Neural progenitor cell (in vitro differentiated cells): ENCODE data around the gene ALDH3B2. TPM values are rescaled to one million over a fixed set of nuclear protein-coding genes. Genes with fewer than 3 reads are reported as not detected.

Source experiments
- DNase-seq: peaks from one replicate; pipeline ENCODE4 v3.0.0-alpha.2; 2016; ENCODE audit warnings: low spot score
- H2AFZ ChIP-seq: fragments of 200-600 bp; sonication (generic); replicated peaks from 2 replicates; pipeline ENCODE4 v1.6.1; 2016; ENCODE audit warnings: antibody characterized with exemption
- H3F3A ChIP-seq: fragments of 200-600 bp; sonication (generic); 2 replicates; pipeline ENCODE4 v1.6.1; 2016; ENCODE audit warnings: antibody characterized with exemption, low read depth
- H3K27ac ChIP-seq: fragments of 200-600 bp; sonication (generic); 2 replicates; pipeline ENCODE4 v1.5.1; 2016; ENCODE audit warnings: mild to moderate bottlenecking
- H3K27me3 ChIP-seq: fragments of 200-600 bp; sonication (generic); 2 replicates; pipeline ENCODE4 v1.6.1; 2016; ENCODE audit warnings: mild to moderate bottlenecking, moderate library complexity
- H3K36me3 ChIP-seq: fragments of 200-600 bp; sonication (generic); 2 replicates; pipeline ENCODE4 v1.5.1; 2016
- H3K4me1 ChIP-seq: fragments of 200-600 bp; sonication (generic); 2 replicates; pipeline ENCODE4 v1.6.1; 2016; ENCODE audit warnings: mixed run types
- H3K4me2 ChIP-seq: fragments of 200-600 bp; sonication (generic); 2 replicates; pipeline ENCODE4 v1.6.1; 2016
- H3K4me3 ChIP-seq: fragments of 200-600 bp; sonication (generic); 2 replicates; pipeline ENCODE4 v1.5.1; 2016
- H3K79me2 ChIP-seq: fragments of 200-600 bp; sonication (generic); 2 replicates; pipeline ENCODE4 v1.6.1; 2016; ENCODE audit warnings: low read depth
- H3K9ac ChIP-seq: fragments of 200-600 bp; sonication (generic); 2 replicates; pipeline ENCODE4 v1.6.1; 2016
- H3K9me3 ChIP-seq: fragments of 200-600 bp; sonication (generic); 2 replicates; pipeline ENCODE4 v1.5.1; 2016; ENCODE audit warnings: low read depth
- H4K20me1 ChIP-seq: fragments of 200-600 bp; sonication (generic); 2 replicates; pipeline ENCODE4 v1.6.1; 2016; ENCODE audit warnings: low read depth
- H3K27ac Mint-ChIP-seq: 3 replicates; pipeline ENCODE4 v1.8.0; 2021; ENCODE audit warnings: mixed read lengths
- H3K27me3 Mint-ChIP-seq: 2 replicates; pipeline ENCODE4 v1.8.0; 2022; ENCODE audit warnings: low read depth, mild to moderate bottlenecking, inconsistent platforms, moderate library complexity, mixed read lengths; ENCODE audit not compliant: insufficient read depth
- H3K36me3 Mint-ChIP-seq: 3 replicates; pipeline ENCODE4 v1.8.0; 2021; ENCODE audit warnings: mixed read lengths
- H3K4me1 Mint-ChIP-seq: 3 replicates; pipeline ENCODE4 v1.8.0; 2021; ENCODE audit warnings: mixed read lengths
- H3K4me3 Mint-ChIP-seq: 3 replicates; pipeline ENCODE4 v1.8.0; 2021; ENCODE audit warnings: mild to moderate bottlenecking, moderate library complexity, mixed read lengths
- H3K9me3 Mint-ChIP-seq: 3 replicates; pipeline ENCODE4 v1.8.0; 2020; ENCODE audit warnings: mixed read lengths
- CTCF ChIP-seq: fragments of 200-600 bp; sonication (generic); IDR thresholded peaks from 2 replicates; pipeline ENCODE4 v1.5.1; 2017; ENCODE audit warnings: antibody characterized with exemption, mild to moderate bottlenecking
- EZH2phosphoT487 ChIP-seq: fragments of 200-600 bp; sonication (generic); IDR thresholded peaks from 2 replicates; pipeline ENCODE4 v1.6.1; 2017; ENCODE audit warnings: antibody characterized with exemption
- small RNA-seq: library from RNA; depleted of rRNA; stranded (forward); fragments of <200 nt; gene quantifications from one replicate; pipeline ENCODE3, GENCODE V24; 2015
- total RNA-seq: library from RNA; depleted of rRNA; stranded (reverse); fragments of >200 nt; gene quantifications from 2 replicates; pipeline ENCODE4 v1.2.3, GENCODE V29; 2015; ENCODE audit warnings: low replicate concordance

The ALDH3B2 gene
- total RNA-seq, 1 donor from 2014 or later: not detected

- Mint-ChIP-seq H3K36me3 (peaks cover 5% of the 10 kb centered on the region), H3K9me3 (no peaks in the 10 kb centered on the region), H3K27ac (no peak overlapping the region), H3K4me1 (peaks cover 18% of the 10 kb centered on the region), H3K4me3 (no peak overlapping the region), H3K27me3 (peaks cover 7% of the 10 kb centered on the region)
- H3K9me3 ChIP-seq: no peaks in the 10 kb centered on the region
- H3K27me3 ChIP-seq: no peaks in the 10 kb centered on the region
- no peak overlapping the region for H3K9ac ChIP-seq
- H3K79me2 ChIP-seq: peaks cover under 1% of the 10 kb centered on the region
- DNase-seq: no peak
- TF ChIP-seq EZH2phosphoT487 (no peak), CTCF (no peak)
- peaks cover 22% of the 10 kb centered on the region for H3K4me1 ChIP-seq
- no peak overlapping the region for H3K27ac ChIP-seq
- H3K4me3 ChIP-seq: no peak overlapping the region
- H3K36me3 ChIP-seq: no peaks in the 10 kb centered on the region
- H3F3A ChIP-seq: peaks cover 3% of the 10 kb centered on the region
- H4K20me1 ChIP-seq: no peaks in the 10 kb centered on the region
- H3K4me2 ChIP-seq: no peak overlapping the region
- no peak overlapping the region for H2AFZ ChIP-seq
Observed at GRCh38 chr11:67612751-67613150, 61.7 kb downstream of the ALDH3B2 start.

Small RNAs within 50 kb of the gene (small RNA-seq; reads per million reads assigned to genes)
- gene RPL37P2: 1.1 reads per million, percentile 80 among the genes with 10 or more reads in this experiment

Other genes with a start within 250 kb of the ALDH3B2 start
- gene RPS6KB2, start 246.1 kb downstream of the ALDH3B2 start, total RNA-seq: 23.7 and 51.3 TPM in 2 replicates
- 1.1 TPM in 1 of 2 replicates, not detected in the other for gene PTPRCAP, start 236.9 kb downstream of the ALDH3B2 start, total RNA-seq
- 25.5 and 68.4 TPM in 2 replicates for gene CORO1B, start 231.1 kb downstream of the ALDH3B2 start, total RNA-seq
- gene GPR152, start 221.9 kb downstream of the ALDH3B2 start, total RNA-seq: not detected in 2 replicates
- gene CABP4, start 219.3 kb downstream of the ALDH3B2 start, total RNA-seq: not detected in 2 replicates
- 68.1 and 88.8 TPM in 2 replicates for gene TMEM134, start 205.4 kb downstream of the ALDH3B2 start, total RNA-seq
- 20.3 and 38.5 TPM in 2 replicates for gene AIP, start 191.6 kb downstream of the ALDH3B2 start, total RNA-seq
- 7.7 and 32.8 TPM in 2 replicates for gene PITPNM1, start 169.3 kb downstream of the ALDH3B2 start, total RNA-seq
- gene CDK2AP2, start 166.5 kb downstream of the ALDH3B2 start, total RNA-seq: 2.1 and 17.1 TPM in 2 replicates
- not detected in 2 replicates for gene CABP2, start 151.2 kb downstream of the ALDH3B2 start, total RNA-seq
- 436 and 1,035 TPM in 2 replicates for gene GSTP1, start 90.8 kb downstream of the ALDH3B2 start, total RNA-seq
- gene NDUFV1, start 67.7 kb downstream of the ALDH3B2 start, total RNA-seq: 71.0 and 137 TPM in 2 replicates
- gene NUDT8, start 44.7 kb downstream of the ALDH3B2 start, total RNA-seq: 1.6 and 4.1 TPM in 2 replicates
- not detected in 2 replicates for gene TBX10, start 34.9 kb downstream of the ALDH3B2 start, total RNA-seq
- gene ACY3, start 23.9 kb downstream of the ALDH3B2 start, total RNA-seq: not detected in 2 replicates